WTC11 (cell line): ENCODE results near the gene CRLF1.

ENCODE experiments used
- CREB1 ChIP-seq: sonication (generic); formaldehyde crosslinking; IDR thresholded peaks from 2 replicates; pipeline ENCODE4 v1.8.0; 2023; ENCODE audit warnings: mild to moderate bottlenecking, missing genetic modification reagents
- ELF4 ChIP-seq: sonication (generic); formaldehyde crosslinking; IDR thresholded peaks from 2 replicates; pipeline ENCODE4 v1.8.1; 2022; ENCODE audit warnings: low read depth, mild to moderate bottlenecking, moderate library complexity, missing genetic modification reagents
- FOXP1 ChIP-seq: sonication (generic); formaldehyde crosslinking; IDR thresholded peaks from 2 replicates; pipeline ENCODE4 v1.8.0; 2022; ENCODE audit warnings: missing genetic modification reagents, mild to moderate bottlenecking, moderate library complexity, borderline replicate concordance
- NR3C1 ChIP-seq: sonication (generic); formaldehyde crosslinking; conservative IDR thresholded peaks from 2 replicates; pipeline ENCODE4 v1.8.1; 2023; ENCODE audit warnings: low read depth, mild to moderate bottlenecking, missing genetic modification reagents
- PRRX2 ChIP-seq: fragments of 250-450 bp; sonication (Bioruptor Pico); IDR thresholded peaks from 2 replicates; pipeline ENCODE4 v1.8.0; 2021; ENCODE audit warnings: mild to moderate bottlenecking
- ZNF121 ChIP-seq: sonication (generic); formaldehyde crosslinking; IDR thresholded peaks from 2 replicates; pipeline ENCODE4 v1.8.0; 2023; ENCODE audit warnings: missing genetic modification reagents
- ZNF263 ChIP-seq: sonication (generic); formaldehyde crosslinking; IDR thresholded peaks from 2 replicates; pipeline ENCODE4 v1.8.1; 2022; ENCODE audit warnings: low read depth, mild to moderate bottlenecking, moderate library complexity, missing genetic modification reagents
- TF ChIP-seq, protein P1 (sequence below): sonication (generic); formaldehyde crosslinking; IDR thresholded peaks from 2 replicates; pipeline ENCODE4 v1.8.0; 2023; ENCODE audit warnings: mild to moderate bottlenecking, missing genetic modification reagents
- TF ChIP-seq, protein P2 (sequence below): sonication (generic); formaldehyde crosslinking; conservative IDR thresholded peaks from 2 replicates; pipeline ENCODE4 v1.8.1; 2022; ENCODE audit warnings: mild to moderate bottlenecking, missing genetic modification reagents
- TF ChIP-seq, protein P3 (sequence below): fragments of 200-600 bp; IDR thresholded peaks from 2 replicates; pipeline ENCODE4 v1.8.0; 2022; ENCODE audit warnings: antibody characterized with exemption
- TF ChIP-seq, protein P4 (sequence below): fragments of 250-450 bp; sonication (Bioruptor Pico); IDR thresholded peaks from 2 replicates; pipeline ENCODE4 v1.9.0; 2021; ENCODE audit warnings: moderate library complexity, mild to moderate bottlenecking, inconsistent platforms, borderline replicate concordance

DNA sequence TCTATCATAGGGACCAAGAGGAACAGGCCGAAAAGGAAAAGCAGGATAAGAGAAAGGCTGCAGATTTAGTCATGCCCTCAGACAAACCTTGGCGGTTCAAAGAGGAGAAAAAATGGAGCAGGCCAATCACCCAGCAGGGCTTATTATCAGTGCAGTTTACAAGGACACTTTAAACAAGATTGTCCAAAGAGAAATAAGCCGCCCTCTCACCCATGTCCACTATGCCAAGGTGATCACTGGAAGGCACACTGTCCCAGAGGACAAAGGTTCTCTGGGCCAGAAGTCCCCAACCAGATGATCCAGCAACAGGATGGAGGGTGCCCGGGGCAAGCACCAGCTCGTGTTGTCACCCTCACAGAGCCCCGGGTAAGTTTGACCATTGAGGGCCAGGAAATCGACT, 26.3 kb downstream of the CRLF1 start:
- TF ChIP-seq, protein P1, sequence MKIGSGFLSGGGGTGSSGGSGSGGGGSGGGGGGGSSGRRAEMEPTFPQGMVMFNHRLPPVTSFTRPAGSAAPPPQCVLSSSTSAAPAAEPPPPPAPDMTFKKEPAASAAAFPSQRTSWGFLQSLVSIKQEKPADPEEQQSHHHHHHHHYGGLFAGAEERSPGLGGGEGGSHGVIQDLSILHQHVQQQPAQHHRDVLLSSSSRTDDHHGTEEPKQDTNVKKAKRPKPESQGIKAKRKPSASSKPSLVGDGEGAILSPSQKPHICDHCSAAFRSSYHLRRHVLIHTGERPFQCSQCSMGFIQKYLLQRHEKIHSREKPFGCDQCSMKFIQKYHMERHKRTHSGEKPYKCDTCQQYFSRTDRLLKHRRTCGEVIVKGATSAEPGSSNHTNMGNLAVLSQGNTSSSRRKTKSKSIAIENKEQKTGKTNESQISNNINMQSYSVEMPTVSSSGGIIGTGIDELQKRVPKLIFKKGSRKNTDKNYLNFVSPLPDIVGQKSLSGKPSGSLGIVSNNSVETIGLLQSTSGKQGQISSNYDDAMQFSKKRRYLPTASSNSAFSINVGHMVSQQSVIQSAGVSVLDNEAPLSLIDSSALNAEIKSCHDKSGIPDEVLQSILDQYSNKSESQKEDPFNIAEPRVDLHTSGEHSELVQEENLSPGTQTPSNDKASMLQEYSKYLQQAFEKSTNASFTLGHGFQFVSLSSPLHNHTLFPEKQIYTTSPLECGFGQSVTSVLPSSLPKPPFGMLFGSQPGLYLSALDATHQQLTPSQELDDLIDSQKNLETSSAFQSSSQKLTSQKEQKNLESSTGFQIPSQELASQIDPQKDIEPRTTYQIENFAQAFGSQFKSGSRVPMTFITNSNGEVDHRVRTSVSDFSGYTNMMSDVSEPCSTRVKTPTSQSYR (CRISPR knock-in tag), result no peak
- TF ChIP-seq, protein P2, sequence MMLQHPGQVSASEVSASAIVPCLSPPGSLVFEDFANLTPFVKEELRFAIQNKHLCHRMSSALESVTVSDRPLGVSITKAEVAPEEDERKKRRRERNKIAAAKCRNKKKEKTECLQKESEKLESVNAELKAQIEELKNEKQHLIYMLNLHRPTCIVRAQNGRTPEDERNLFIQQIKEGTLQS, result no peak
- no peak for TF ChIP-seq ZNF263 (CRISPR knock-in tag)
- no peak for TF ChIP-seq FOXP1 (CRISPR knock-in tag)
- no peak for TF ChIP-seq ELF4 (CRISPR knock-in tag)
- TF ChIP-seq NR3C1 (CRISPR knock-in tag), result no peak
- TF ChIP-seq, protein P3, sequence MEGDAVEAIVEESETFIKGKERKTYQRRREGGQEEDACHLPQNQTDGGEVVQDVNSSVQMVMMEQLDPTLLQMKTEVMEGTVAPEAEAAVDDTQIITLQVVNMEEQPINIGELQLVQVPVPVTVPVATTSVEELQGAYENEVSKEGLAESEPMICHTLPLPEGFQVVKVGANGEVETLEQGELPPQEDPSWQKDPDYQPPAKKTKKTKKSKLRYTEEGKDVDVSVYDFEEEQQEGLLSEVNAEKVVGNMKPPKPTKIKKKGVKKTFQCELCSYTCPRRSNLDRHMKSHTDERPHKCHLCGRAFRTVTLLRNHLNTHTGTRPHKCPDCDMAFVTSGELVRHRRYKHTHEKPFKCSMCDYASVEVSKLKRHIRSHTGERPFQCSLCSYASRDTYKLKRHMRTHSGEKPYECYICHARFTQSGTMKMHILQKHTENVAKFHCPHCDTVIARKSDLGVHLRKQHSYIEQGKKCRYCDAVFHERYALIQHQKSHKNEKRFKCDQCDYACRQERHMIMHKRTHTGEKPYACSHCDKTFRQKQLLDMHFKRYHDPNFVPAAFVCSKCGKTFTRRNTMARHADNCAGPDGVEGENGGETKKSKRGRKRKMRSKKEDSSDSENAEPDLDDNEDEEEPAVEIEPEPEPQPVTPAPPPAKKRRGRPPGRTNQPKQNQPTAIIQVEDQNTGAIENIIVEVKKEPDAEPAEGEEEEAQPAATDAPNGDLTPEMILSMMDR, result no peak
- TF ChIP-seq, protein P4, sequence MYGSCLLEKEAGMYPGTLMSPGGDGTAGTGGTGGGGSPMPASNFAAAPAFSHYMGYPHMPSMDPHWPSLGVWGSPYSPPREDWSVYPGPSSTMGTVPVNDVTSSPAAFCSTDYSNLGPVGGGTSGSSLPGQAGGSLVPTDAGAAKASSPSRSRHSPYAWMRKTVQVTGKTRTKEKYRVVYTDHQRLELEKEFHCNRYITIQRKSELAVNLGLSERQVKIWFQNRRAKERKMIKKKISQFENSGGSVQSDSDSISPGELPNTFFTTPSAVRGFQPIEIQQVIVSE (CRISPR knock-in tag), result no peak
- no peak for TF ChIP-seq ZNF121 (CRISPR knock-in tag)
- no peak for TF ChIP-seq CREB1 (CRISPR knock-in tag)
- no peak for TF ChIP-seq PRRX2 (CRISPR knock-in tag)
